Tibial nerve (tissue), 4 donors: ENCODE results near the gene VTI1A. TPM values are rescaled to one million over a fixed set of nuclear protein-coding genes. Genes with fewer than 3 reads are reported as not detected.
A peak's percentile ranks its signal among the peaks of the same experiment; 100 is the strongest.

Source experiments
- DNase-seq, 2 donors: peaks; one replicate each; pipeline ENCODE4 v3.0.0-alpha.2; 2019; ENCODE audit warnings: low spot score in 2 of 2
- H3K27ac ChIP-seq, 4 donors: fragments of 200-600 bp; sonication (generic) in 3 of 4; one replicate each; pipeline ENCODE4 v1.5.1; 2017 to 2019; ENCODE audit warnings: mild to moderate bottlenecking in 1 of 4
- H3K27me3 ChIP-seq, 2 donors: fragments of 200-600 bp; sonication (generic) in 1 of 2; one replicate each; pipeline versions ENCODE4 v1.5.1 to v1.6.0; 2017 to 2019
- H3K36me3 ChIP-seq, 3 donors: fragments of 200-600 bp; sonication (generic); one replicate each; pipeline ENCODE4 v1.5.1; 2018 to 2019
- H3K4me1 ChIP-seq, 4 donors: fragments of 200-600 bp; sonication (generic) in 3 of 4; one replicate each; pipeline ENCODE4 v1.5.1; 2017 to 2019
- H3K4me3 ChIP-seq, 4 donors: fragments of 200-600 bp; sonication (generic) in 3 of 4; one replicate each; pipeline ENCODE4 v1.5.1; 2017 to 2019; ENCODE audit warnings: mild to moderate bottlenecking in 1 of 4, moderate library complexity in 1 of 4
- H3K9me3 ChIP-seq, 4 donors: fragments of 200-600 bp; sonication (generic) in 3 of 4; one replicate each; pipeline ENCODE4 v1.5.1; 2017 to 2019
- CTCF ChIP-seq, 5 experiments: fragments of 200-600 bp in 3 of 5; fragments of 450-650 bp in 2 of 5; sonication (generic) in 3 of 5; IDR thresholded peaks; one replicate each; pipeline ENCODE4 v1.5.1; 2016 to 2019; ENCODE audit warnings: antibody characterized with exemption in 5 of 5, mild to moderate bottlenecking in 3 of 5, moderate library complexity in 2 of 5
- EP300 ChIP-seq, 2 donors: sonication (generic); formaldehyde crosslinking; IDR thresholded peaks; one replicate each; pipeline ENCODE4 v1.6.1; 2017; ENCODE audit warnings: antibody characterized with exemption in 2 of 2, mild to moderate bottlenecking in 1 of 2
- POLR2A ChIP-seq, 2 donors: fragments of 450-650 bp; IDR thresholded peaks; one replicate each; pipeline ENCODE4 v1.6.1; 2017; ENCODE audit warnings: antibody characterized with exemption in 2 of 2, mild to moderate bottlenecking in 2 of 2, moderate library complexity in 2 of 2
- WGBS, 2 donors: methylation state at CpG; one replicate each; pipeline ENCODE4 v1.1.5; 2018; 5-methylcytosine and 5-hydroxymethylcytosine counted together
- total RNA-seq, 4 donors: library from RNA; depleted of rRNA; stranded (reverse); fragments of >200 nt; gene quantifications; one replicate each; pipeline ENCODE4 v1.1.0, GENCODE V29; 2016

VTI1A gene
- total RNA-seq, 4 donors from 2014 or later = 96.5 to 253 (median 127) TPM

DNA sequence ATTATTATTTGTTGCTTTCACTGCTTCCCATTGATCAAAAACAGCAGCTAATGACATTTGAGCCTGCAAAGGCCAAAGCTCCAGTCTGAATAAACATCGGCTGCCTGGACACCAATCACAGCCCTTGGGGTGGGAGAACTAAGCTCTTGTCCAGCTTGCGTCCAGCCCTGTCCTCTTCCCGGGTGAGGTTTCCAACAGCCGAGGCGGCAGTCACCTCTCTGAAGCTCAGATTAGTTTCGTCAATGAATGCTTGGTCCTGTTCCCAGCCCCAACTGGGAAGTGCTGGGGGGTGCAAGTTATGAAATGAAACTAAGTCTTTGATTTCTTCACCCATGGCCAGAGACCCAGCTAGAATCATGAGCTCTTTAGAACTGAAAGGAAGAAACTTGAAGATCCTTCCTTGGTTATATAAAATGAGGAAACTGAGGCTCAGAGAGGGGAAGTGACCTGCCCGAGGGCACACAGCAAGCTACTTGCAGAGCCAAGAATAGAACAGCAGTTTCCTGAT, 389.0 kb downstream of the VTI1A start:
- peaks cover 0 to 21% (median 2%) of the 10 kb centered on the region in 4 donors for H3K4me1 ChIP-seq

GRCh38 chr10:112838784-112839481, 391.9 kb downstream of the VTI1A start:
- no peaks in the 10 kb centered on the region for H3K27me3 ChIP-seq
- peaks cover 0 to 21% (median 2%) of the 10 kb centered on the region in 4 donors for H3K4me1 ChIP-seq
- WGBS, 2 donors = 87% methylated on average over 15 of the region's 15 CpGs
- H3K4me3 ChIP-seq = no peak overlapping the region
- DNase-seq = no peak
- H3K27ac ChIP-seq = no peak overlapping the region
- TF ChIP-seq POLR2A (IDR thresholded peaks at IDR 0.05) = no peak
- no peak for TF ChIP-seq CTCF (IDR thresholded peaks at IDR 0.05)
- no peak for TF ChIP-seq EP300 (IDR thresholded peaks at IDR 0.05)
- no peaks in the 10 kb centered on the region for H3K36me3 ChIP-seq
- peaks cover 0 to 8% (median 0%) of the 10 kb centered on the region in 4 donors for H3K9me3 ChIP-seq

More for the DNA sequence above, 389.0 kb downstream of the VTI1A start:
- Histone ChIP-seq H3K27me3 (no peaks in the 10 kb centered on the region), H3K36me3 (peaks cover 0 to 4% (median 0%) of the 10 kb centered on the region in 3 donors), H3K27ac (peak overlapping the region in 2 of 4 donors; percentile 2 to 34), H3K4me3 (peak overlapping the region in 1 of 4 donors; percentile 21), H3K9me3 (peaks cover 0 to 8% (median 0%) of the 10 kb centered on the region in 4 donors)
- TF ChIP-seq CTCF (IDR thresholded peaks at IDR 0.05) (no peak), EP300 (IDR thresholded peaks at IDR 0.05) (peak in 1 of 2 donors; percentile 31)
- peak in 1 of 2 donors; percentile 17 for DNase-seq
- WGBS, 2 donors = 37 to 42% methylated on average over 7 of the region's 7 CpGs

GRCh38 chr10:112839928-112840654, 393.1 kb downstream of the VTI1A start:
- DNase-seq = no peak
- WGBS, 2 donors = 97 to 98% methylated on average over 5 of the region's 5 CpGs
- H3K27me3 ChIP-seq = no peaks in the 10 kb centered on the region
- peaks cover 0 to 14% (median 2%) of the 10 kb centered on the region in 4 donors for H3K4me1 ChIP-seq
- H3K27ac ChIP-seq = no peak overlapping the region
- H3K4me3 ChIP-seq = no peak overlapping the region
- TF ChIP-seq CTCF (IDR thresholded peaks at IDR 0.05) = no peak
- TF ChIP-seq POLR2A (IDR thresholded peaks at IDR 0.05) = no peak
- no peak for TF ChIP-seq EP300 (IDR thresholded peaks at IDR 0.05)
- H3K9me3 ChIP-seq = peaks cover 0 to 10% (median 0%) of the 10 kb centered on the region in 4 donors
- H3K36me3 ChIP-seq = no peaks in the 10 kb centered on the region

DNA sequence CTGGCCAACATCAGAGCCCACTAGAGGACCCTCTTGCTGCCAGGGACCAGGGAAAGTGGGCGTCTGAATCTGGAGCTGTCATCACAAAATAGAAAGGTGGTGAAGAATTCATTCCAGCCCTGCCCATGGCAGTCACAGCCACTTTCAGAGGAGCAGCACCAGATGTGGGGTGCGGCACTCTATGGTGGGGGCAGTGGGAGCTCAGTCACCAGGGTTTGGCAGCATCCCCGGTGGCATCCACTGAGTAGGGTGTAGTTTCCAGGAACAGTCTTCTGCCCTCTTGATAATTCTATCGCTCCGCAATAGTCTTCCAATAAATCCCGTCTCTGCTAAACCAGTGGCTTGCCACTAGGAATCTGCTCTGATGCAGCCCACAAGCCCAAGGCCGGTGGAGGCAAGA, 394.5 kb downstream of the VTI1A start:
- no peak for TF ChIP-seq POLR2A (IDR thresholded peaks at IDR 0.05)
- TF ChIP-seq CTCF (IDR thresholded peaks at IDR 0.05) = no peak
- no peak for TF ChIP-seq EP300 (IDR thresholded peaks at IDR 0.05)
- Histone ChIP-seq H3K27me3 (no peaks in the 10 kb centered on the region), H3K4me1 (no peaks in the 10 kb centered on the region), H3K4me3 (no peak overlapping the region), H3K27ac (no peak overlapping the region), H3K36me3 (no peaks in the 10 kb centered on the region), H3K9me3 (peaks cover 0 to 20% (median 0%) of the 10 kb centered on the region in 4 donors)
- 89 to 90% methylated on average over 7 of the region's 7 CpGs for WGBS, 2 donors
- no peak for DNase-seq
